ENCODE results near the gene EVI5L. TPM values are rescaled to one million over a fixed set of nuclear protein-coding genes. Genes with fewer than 3 reads are reported as not detected.
"Not testable (repeated sequence)": the region's sequence is repeated elsewhere in the genome, so short reads cannot be mapped to it uniquely, and the experiment has no call there.

The EVI5L gene
- total RNA-seq, 2 experiments from 2014 or later = 5.2 TPM

DNA sequence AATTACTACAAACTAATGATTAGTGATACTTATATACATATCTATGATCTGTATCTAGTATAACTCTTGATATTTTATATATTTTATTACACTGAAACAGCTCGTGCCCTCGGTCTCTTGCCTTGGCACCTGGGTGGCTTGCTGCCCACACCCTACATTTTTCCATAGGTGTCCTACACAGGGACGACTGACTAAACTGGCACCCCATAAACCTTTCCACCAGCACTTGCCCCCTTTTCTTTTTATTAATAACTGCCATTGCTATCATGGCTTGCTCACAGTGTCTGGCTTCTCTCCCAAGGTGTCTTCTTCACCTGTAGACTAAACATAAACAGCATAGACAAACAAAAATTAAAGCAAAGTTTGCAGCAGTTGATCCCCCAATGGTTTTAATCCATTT lies 36.5 kb upstream of the EVI5L start:
- Mint-ChIP-seq H3K27ac (no peak overlapping the region), H3K9me3 (no peaks in the 10 kb centered on the region), H3K27me3 (ENCODE audit: low read depth) (peaks cover 15% of the 10 kb centered on the region), H3K36me3 (ENCODE audit: low read depth) (no peaks in the 10 kb centered on the region), H3K4me1 (ENCODE audit: low read depth) (peaks cover 8% of the 10 kb centered on the region), H3K4me3 (no peak overlapping the region)
- DNase-seq = no peak
- CTCF ChIA-PET = no interaction called here
- intact Hi-C loops (cut with micrococcal nuclease) = no loop called here

DNA sequence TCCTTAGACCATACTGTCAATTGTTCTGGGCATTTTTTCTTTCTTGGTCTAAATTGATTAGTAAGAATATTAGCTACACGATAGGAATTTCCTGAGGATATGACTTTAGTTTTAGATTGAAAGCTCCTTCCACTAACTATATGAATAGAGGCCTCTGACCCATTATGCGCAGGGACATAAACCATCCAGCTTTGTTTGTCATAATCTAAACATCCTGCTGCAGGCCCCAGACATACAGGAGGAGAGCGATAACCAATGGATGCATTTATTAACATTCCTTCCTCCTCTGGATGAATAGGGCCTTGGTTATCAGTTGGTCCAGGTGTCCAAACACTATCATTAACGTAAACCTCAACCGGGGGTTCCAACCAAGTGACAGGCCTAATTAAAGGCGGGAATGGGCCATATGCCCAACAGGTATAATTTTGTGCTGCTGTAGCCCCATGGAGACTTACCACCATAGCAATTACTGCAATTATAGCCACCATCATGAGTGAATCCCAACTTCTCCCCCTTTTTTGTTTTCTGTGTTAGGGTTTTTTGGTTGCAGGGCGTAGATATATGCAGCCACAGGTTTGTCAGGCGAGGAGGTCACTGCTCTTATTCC lies 34.4 kb upstream of the EVI5L start:
- intact Hi-C loops (cut with micrococcal nuclease) = no loop called here

DNA sequence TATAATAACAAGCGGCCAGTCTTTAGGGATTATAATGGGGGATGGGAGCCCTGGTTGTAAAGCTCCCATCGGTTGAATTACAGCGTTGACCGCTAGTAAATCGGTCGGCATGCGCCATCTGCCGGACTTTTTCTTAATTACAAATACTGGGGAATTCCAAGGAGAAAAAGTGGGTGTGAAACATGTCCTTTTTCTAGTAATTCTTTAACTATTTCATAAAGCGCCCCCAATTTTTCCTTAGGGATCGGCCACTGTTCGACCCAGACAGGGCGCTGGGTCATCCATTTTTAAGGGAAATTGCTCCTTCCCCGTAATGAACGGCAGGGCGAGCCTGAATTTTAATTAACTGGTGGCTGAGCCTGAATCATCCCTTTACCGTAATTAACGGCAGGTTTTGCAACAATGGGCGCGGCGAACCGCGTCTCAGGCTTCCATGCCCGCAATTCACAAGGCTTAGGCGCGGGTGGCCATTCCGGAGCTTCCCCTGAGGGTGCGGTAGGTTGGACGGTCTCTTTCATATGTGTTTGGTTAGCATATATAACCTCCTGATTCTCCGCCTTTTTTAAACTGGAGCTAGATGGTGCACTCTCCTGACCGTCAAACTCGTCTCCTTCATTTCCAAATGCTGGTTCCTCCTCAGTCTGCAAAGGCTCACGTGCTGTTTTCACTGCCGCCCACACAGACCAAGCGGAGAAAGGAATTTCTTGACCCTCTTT lies 30.2 kb upstream of the EVI5L start:
- intact Hi-C loops (cut with micrococcal nuclease) = loop anchor here (1.0 to 10.0 kb wide), 5 partner anchors 51 to 455 kb away; partner anchors contain the start of gene ARHGEF18
- Mint-ChIP-seq H3K27me3 (ENCODE audit: low read depth) (peaks cover 14% of the 10 kb centered on the region), H3K4me3 (peak overlapping the region; percentile 60), H3K36me3 (ENCODE audit: low read depth) (no peaks in the 10 kb centered on the region), H3K9me3 (no peaks in the 10 kb centered on the region), H3K4me1 (ENCODE audit: low read depth) (peaks cover 5% of the 10 kb centered on the region), H3K27ac (no peak overlapping the region)
- CTCF ChIA-PET = interaction anchor here (0.6 to 4.9 kb wide), 20 partner anchors 9 to 644 kb away, joined by 3 to 52 read pairs (median 4); partner anchors contain the start of genes STXBP2 and TRAPPC5
- DNase-seq = peak; percentile 76

More for the DNA sequence above, 34.4 kb upstream of the EVI5L start:
- H3K27ac Mint-ChIP-seq = no peak overlapping the region
- no peaks in the 10 kb centered on the region for H3K36me3 Mint-ChIP-seq (ENCODE audit: low read depth)
- no peaks in the 10 kb centered on the region for H3K9me3 Mint-ChIP-seq
- peaks cover 5% of the 10 kb centered on the region for H3K4me1 Mint-ChIP-seq (ENCODE audit: low read depth)
- no peak overlapping the region for H3K4me3 Mint-ChIP-seq
- peaks cover 1% of the 10 kb centered on the region for H3K27me3 Mint-ChIP-seq (ENCODE audit: low read depth)
- CTCF ChIA-PET = interaction anchor here (0.7 to 1.0 kb wide), 2 partner anchors 115 to 227 kb away, joined by 3 to 5 read pairs; partner anchors contain the start of gene TRAPPC5
- DNase-seq = no peak

DNA sequence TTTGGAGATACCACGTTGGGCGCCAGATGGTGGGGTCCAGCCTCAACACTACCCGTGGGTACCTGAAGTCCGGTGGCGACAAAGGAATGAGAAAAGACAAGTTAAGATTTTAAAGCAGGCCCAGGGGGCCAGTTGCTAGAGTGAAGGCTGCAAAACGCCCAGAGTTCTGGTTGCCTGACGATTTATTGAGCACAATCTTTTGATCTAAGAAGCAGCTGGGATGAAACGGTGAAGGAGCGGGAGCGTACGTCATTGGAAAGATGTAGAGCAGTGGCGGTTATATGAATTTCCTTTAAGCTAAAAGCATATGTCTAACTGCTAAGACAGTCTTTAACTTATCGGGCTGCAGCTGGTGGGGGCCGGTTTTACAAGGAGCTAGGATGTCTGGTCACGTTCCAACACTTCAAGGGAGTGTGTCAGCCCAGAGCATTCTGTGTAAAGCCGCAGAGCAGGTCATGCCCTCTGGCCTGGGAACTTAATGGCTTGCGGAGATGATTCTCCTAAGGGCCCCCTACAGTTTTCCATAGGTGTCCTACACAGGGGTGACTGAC lies 28.9 kb upstream of the EVI5L start:
- intact Hi-C loops (cut with micrococcal nuclease) = loop anchor here (10.0 kb wide), 1 partner anchor 456 kb away; the partner anchor contains the start of gene ARHGEF18
- CTCF ChIA-PET = interaction anchor here (0.7 to 4.9 kb wide), 11 partner anchors 10 to 234 kb away, joined by 3 to 52 read pairs (median 6); partner anchors contain the start of genes STXBP2 and TRAPPC5
- Mint-ChIP-seq H3K4me3 (no peak overlapping the region), H3K9me3 (no peaks in the 10 kb centered on the region), H3K27me3 (ENCODE audit: low read depth) (peaks cover 20% of the 10 kb centered on the region), H3K36me3 (ENCODE audit: low read depth) (no peaks in the 10 kb centered on the region), H3K27ac (no peak overlapping the region), H3K4me1 (ENCODE audit: low read depth) (peaks cover 5% of the 10 kb centered on the region)
- no peak for DNase-seq

- no peaks in the 10 kb centered on the region for H3K36me3 Mint-ChIP-seq (ENCODE audit: low read depth)
- intact Hi-C loops (cut with micrococcal nuclease) = loop anchor here (10.0 kb wide), 1 partner anchor 461 kb away; the partner anchor contains the start of gene ARHGEF18
- peaks cover 12% of the 10 kb centered on the region for H3K4me1 Mint-ChIP-seq (ENCODE audit: low read depth)
- H3K9me3 Mint-ChIP-seq = peaks cover 5% of the 10 kb centered on the region
- no peak overlapping the region for H3K27ac Mint-ChIP-seq
- DNase-seq = no peak
- H3K27me3 Mint-ChIP-seq (ENCODE audit: low read depth) = peaks cover 24% of the 10 kb centered on the region
- no peak overlapping the region for H3K4me3 Mint-ChIP-seq
- CTCF ChIA-PET = interaction anchor here (3.1 kb wide), 1 partner anchor 125 kb away, joined by 11 read pairs; the partner anchor contains the start of gene TRAPPC5
These were observed 23.8 kb upstream of the EVI5L start for GRCh38 chr19:7806234-7806633.

GRCh38 chr19:7806876-7807275 lies 23.1 kb upstream of the EVI5L start:
- H3K36me3 Mint-ChIP-seq (ENCODE audit: low read depth) = no peaks in the 10 kb centered on the region
- no peak for DNase-seq
- H3K9me3 Mint-ChIP-seq = peaks cover 11% of the 10 kb centered on the region
- H3K4me1 Mint-ChIP-seq (ENCODE audit: low read depth) = peaks cover 12% of the 10 kb centered on the region
- no peak overlapping the region for H3K27ac Mint-ChIP-seq
- no peak overlapping the region for H3K4me3 Mint-ChIP-seq
- intact Hi-C loops (cut with micrococcal nuclease) = loop anchor here (1.0 to 10.0 kb wide), 6 partner anchors 12 to 462 kb away; partner anchors contain the start of gene ARHGEF18
- H3K27me3 Mint-ChIP-seq (ENCODE audit: low read depth) = peaks cover 24% of the 10 kb centered on the region
- CTCF ChIA-PET = no interaction called here

- DNase-seq = no peak
- CTCF ChIA-PET = no interaction called here
- Mint-ChIP-seq H3K36me3 (ENCODE audit: low read depth) (no peaks in the 10 kb centered on the region), H3K9me3 (peaks cover 16% of the 10 kb centered on the region), H3K27me3 (ENCODE audit: low read depth) (peaks cover 18% of the 10 kb centered on the region), H3K4me3 (no peak overlapping the region), H3K27ac (no peak overlapping the region), H3K4me1 (ENCODE audit: low read depth) (peaks cover 12% of the 10 kb centered on the region)
- intact Hi-C loops (cut with micrococcal nuclease) = loop anchor here (10.0 kb wide), 1 partner anchor 463 kb away; the partner anchor contains the start of gene ARHGEF18
These were observed 21.9 kb upstream of the EVI5L start for GRCh38 chr19:7808108-7808507.

- Mint-ChIP-seq H3K27ac (no peak overlapping the region), H3K36me3 (ENCODE audit: low read depth) (no peaks in the 10 kb centered on the region), H3K4me1 (ENCODE audit: low read depth) (peaks cover 22% of the 10 kb centered on the region), H3K4me3 (no peak overlapping the region), H3K9me3 (peaks cover 16% of the 10 kb centered on the region), H3K27me3 (ENCODE audit: low read depth) (peaks cover 4% of the 10 kb centered on the region)
- intact Hi-C loops (cut with micrococcal nuclease) = no loop called here
- CTCF ChIA-PET = interaction anchor here (1.0 to 1.6 kb wide), 2 partner anchors 11 to 42 kb away, joined by 3 read pairs; no protein-coding TSS in a partner anchor
- no peak for DNase-seq
These were observed 18.0 kb upstream of the EVI5L start for GRCh38 chr19:7811989-7812388.

DNA sequence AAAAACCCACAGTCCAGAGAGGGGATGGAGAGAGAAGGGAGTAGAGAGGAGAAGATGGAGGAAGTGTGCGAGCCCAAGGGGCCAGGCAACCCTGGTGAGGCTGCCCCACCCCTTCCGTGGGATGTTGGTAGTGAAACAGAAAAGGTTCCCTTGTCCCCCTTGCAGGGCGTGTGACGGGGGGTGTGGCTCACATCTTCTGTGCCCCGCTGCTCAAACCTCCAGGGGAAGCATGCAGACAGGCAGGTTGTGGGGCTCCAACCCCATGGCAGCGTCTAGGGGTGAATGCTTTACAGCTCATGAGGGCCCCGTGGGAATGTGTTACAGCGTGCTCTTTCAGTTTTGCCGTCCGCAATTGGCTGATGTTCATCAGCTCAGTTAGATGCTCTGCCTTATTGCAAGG lies 14.7 kb upstream of the EVI5L start:
- Mint-ChIP-seq H3K9me3 (peaks cover 16% of the 10 kb centered on the region), H3K27ac (no peak overlapping the region), H3K4me3 (no peak overlapping the region), H3K36me3 (ENCODE audit: low read depth) (no peaks in the 10 kb centered on the region), H3K27me3 (ENCODE audit: low read depth) (peaks cover 12% of the 10 kb centered on the region), H3K4me1 (ENCODE audit: low read depth) (peaks cover 15% of the 10 kb centered on the region)
- CTCF ChIA-PET = interaction anchor here (0.8 to 1.0 kb wide), 2 partner anchors 54 to 247 kb away, joined by 3 read pairs; no protein-coding TSS in a partner anchor
- intact Hi-C loops (cut with micrococcal nuclease) = no loop called here
- DNase-seq = no peak

DNA sequence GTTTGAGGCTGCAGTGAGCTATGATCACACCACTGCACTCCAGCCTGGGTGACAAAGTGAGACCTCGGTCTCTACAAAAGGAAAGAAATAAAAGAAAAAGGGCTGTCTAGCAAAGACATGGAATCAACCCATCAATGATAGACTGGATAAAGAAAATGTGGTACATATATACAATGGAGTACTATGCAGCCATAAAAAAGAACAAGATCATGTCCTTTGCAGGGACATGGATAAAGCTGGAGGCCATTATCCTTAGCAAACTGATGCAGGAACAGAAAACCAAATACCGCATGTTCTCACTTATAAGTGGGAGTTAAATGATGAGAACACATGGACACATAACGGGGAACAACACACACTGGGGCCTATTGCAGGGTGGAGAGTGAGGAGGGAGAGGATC lies 14.0 kb upstream of the EVI5L start:
- DNase-seq; H3K4me3 Mint-ChIP-seq; H3K27ac Mint-ChIP-seq; intact Hi-C loops (cut with micrococcal nuclease); H3K36me3 Mint-ChIP-seq (ENCODE audit: low read depth): not testable (repeated sequence)
- H3K4me1 Mint-ChIP-seq (ENCODE audit: low read depth) = peaks cover 15% of the 10 kb centered on the region
- H3K27me3 Mint-ChIP-seq (ENCODE audit: low read depth) = peaks cover 19% of the 10 kb centered on the region
- peaks cover 12% of the 10 kb centered on the region for H3K9me3 Mint-ChIP-seq
- CTCF ChIA-PET = interaction anchor here (1.0 kb wide), 1 partner anchor 53 kb away, joined by 3 read pairs; no protein-coding TSS in a partner anchor

DNA sequence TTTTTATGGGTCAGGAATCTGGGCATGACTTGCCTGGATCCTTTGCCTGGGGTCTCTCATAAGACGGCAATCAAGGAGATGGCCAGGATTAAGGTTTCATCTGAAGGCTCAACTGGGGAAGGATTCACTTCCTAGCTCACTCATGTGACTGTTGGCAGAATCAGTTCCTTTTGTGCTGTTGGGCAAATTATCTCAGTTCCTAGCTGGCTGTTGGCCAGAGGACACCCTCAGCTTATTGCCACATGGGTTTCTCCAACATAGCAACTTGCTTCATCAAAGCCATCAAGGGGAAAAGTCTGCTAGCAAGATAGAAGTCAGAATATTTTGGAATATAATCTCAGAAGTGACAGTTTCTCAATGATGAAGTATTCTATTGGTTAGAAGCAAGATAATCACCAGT lies 12.2 kb upstream of the EVI5L start:
- no peak for DNase-seq
- intact Hi-C loops (cut with micrococcal nuclease) = no loop called here
- H3K27me3 Mint-ChIP-seq (ENCODE audit: low read depth) = peaks cover 22% of the 10 kb centered on the region
- no peaks in the 10 kb centered on the region for H3K36me3 Mint-ChIP-seq (ENCODE audit: low read depth)
- H3K9me3 Mint-ChIP-seq = no peaks in the 10 kb centered on the region
- peaks cover 15% of the 10 kb centered on the region for H3K4me1 Mint-ChIP-seq (ENCODE audit: low read depth)
- no peak overlapping the region for H3K27ac Mint-ChIP-seq
- CTCF ChIA-PET = interaction anchor here (0.6 kb wide), 1 partner anchor 19 kb away, joined by 4 read pairs; no protein-coding TSS in a partner anchor
- no peak overlapping the region for H3K4me3 Mint-ChIP-seq

GRCh38 chr19:7818806-7819205 lies 11.2 kb upstream of the EVI5L start:
- Mint-ChIP-seq H3K4me3 (no peak overlapping the region), H3K4me1 (ENCODE audit: low read depth) (peaks cover 15% of the 10 kb centered on the region), H3K9me3 (no peaks in the 10 kb centered on the region), H3K36me3 (ENCODE audit: low read depth) (no peaks in the 10 kb centered on the region), H3K27me3 (ENCODE audit: low read depth) (peaks cover 24% of the 10 kb centered on the region), H3K27ac (no peak overlapping the region)
- intact Hi-C loops (cut with micrococcal nuclease) = loop anchor here (1.0 kb wide), 1 partner anchor 12 kb away; no protein-coding TSS in a partner anchor
- no peak for DNase-seq
- CTCF ChIA-PET = interaction anchor here (0.6 to 1.6 kb wide), 3 partner anchors 19 to 168 kb away, joined by 3 to 6 read pairs (median 3); no protein-coding TSS in a partner anchor
